ENCODE data around the gene PLCG2. TPM values are rescaled to one million over a fixed set of nuclear protein-coding genes. Genes with fewer than 3 reads are reported as not detected.

The PLCG2 gene
- total RNA-seq, 1 experiment from 2014 or later, result 6.0 TPM

DNA sequence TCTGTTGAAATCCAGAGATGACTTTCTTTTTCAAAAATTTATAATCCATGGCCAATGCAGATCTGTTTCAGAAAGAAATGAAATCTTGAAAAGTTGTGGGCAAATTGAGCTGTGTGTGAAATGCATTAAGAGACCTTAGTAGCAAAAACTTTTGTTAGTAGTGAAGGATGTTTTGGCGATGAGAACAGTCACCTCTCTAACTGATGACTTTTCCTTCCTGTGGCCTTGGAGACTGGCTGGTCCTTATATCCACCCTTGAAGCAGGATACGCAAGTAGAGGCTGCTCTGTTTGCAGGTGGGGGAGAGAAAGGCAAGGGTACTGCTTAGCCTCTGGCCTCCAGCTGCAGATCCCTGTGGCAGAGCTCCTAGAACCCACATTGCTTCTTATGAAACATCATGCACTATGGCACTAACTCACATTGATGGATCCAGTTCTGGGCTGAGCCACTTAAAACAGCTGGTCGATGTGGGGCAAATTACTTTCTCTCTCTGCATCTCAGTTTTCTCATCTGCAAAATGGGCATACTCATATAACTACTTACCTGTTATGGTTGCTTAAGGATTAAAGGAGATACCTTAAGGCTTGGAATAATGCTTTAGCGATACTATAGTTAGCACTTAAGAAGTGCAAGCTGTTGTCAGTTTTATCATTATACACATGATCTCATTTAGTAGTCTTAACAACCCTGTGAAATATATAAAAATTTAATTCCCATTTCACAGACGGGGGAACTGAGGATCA is 142.9 kb downstream of the PLCG2 start:
- Mint-ChIP-seq H3K4me3 (no peak overlapping the region), H3K27me3 (ENCODE audit: low read depth) (no peaks in the 10 kb centered on the region; the same call in 1 of the 2 replicates), H3K27ac (no peak overlapping the region; a peak in 1 of 7 replicates), H3K9me3 (no peaks in the 10 kb centered on the region), H3K36me3 (ENCODE audit: insufficient read depth in 1 of 3, low read depth in 3 of 3) (peaks cover 0 to 4% (median 0%) of the 10 kb centered on the region in 3 experiments; a peak in 2 of 7 replicates), H3K4me1 (peaks cover under 1% of the 10 kb centered on the region in 2 experiments; a peak in 2 of 4 replicates)
- Histone ChIP-seq H3K18ac (ENCODE audit: insufficient read length, low read depth, low read length) (no peak overlapping the region), H2BK5ac (ENCODE audit: insufficient read length, low read length) (no peak overlapping the region), H3K4me1 (ENCODE audit: insufficient read depth, low read length) (no peaks in the 10 kb centered on the region), H4K91ac (ENCODE audit: insufficient read length, low read depth, low read length) (no peak overlapping the region), H4K5ac (ENCODE audit: insufficient read length, low read depth, low read length) (no peak overlapping the region), H3K27me3 (ENCODE audit: insufficient read depth, low read length) (no peaks in the 10 kb centered on the region), H3K14ac (ENCODE audit: insufficient read depth, low read length) (no peak overlapping the region), H2BK12ac (ENCODE audit: insufficient read length, low read depth, low read length) (no peak overlapping the region), H3K9ac (ENCODE audit: extremely low read depth, insufficient read length, low read length) (no peak overlapping the region), H3K79me1 (ENCODE audit: insufficient read depth, low read depth, low read length, poor library complexity, severe bottlenecking) (no peaks in the 10 kb centered on the region), H2BK15ac (ENCODE audit: low read depth, low read length) (no peak overlapping the region), H3K79me2 (ENCODE audit: insufficient read depth, low read length) (no peaks in the 10 kb centered on the region), H3K4ac (ENCODE audit: low read depth, low read length) (no peak overlapping the region), H2AK5ac (ENCODE audit: insufficient read length, low read length) (no peak overlapping the region), H2BK120ac (ENCODE audit: low read depth, low read length, poor library complexity, severe bottlenecking) (no peak overlapping the region), H3T11ph (ENCODE audit: low read length) (no peak overlapping the region), H3K4me2 (ENCODE audit: insufficient read depth, insufficient read length, low read length) (no peak overlapping the region), H4K20me1 (ENCODE audit: control insufficient read depth, insufficient read depth, insufficient read length) (no peaks in the 10 kb centered on the region), H3K23ac (ENCODE audit: insufficient read length, low read depth, low read length) (no peak overlapping the region), H2BK20ac (ENCODE audit: low read depth, low read length, poor library complexity, severe bottlenecking) (no peak overlapping the region), H4K8ac (replicated peaks; ENCODE audit: insufficient read length, low read depth, low read length) (no peak overlapping the region), H2AFZ (ENCODE audit: low read length) (no peak overlapping the region), H3K9me3 (ENCODE audit: control insufficient read depth, low read depth, low read length) (no peaks in the 10 kb centered on the region), H3K27ac (ENCODE audit: insufficient read length, low read depth, low read length) (no peak overlapping the region), H3K23me2 (ENCODE audit: insufficient read length, low read depth, low read length, poor library complexity, severe bottlenecking) (no peaks in the 10 kb centered on the region), H3K56ac (ENCODE audit: insufficient read length, low read depth, low read length) (no peak overlapping the region)
- TF ChIP-seq, protein P1, sequence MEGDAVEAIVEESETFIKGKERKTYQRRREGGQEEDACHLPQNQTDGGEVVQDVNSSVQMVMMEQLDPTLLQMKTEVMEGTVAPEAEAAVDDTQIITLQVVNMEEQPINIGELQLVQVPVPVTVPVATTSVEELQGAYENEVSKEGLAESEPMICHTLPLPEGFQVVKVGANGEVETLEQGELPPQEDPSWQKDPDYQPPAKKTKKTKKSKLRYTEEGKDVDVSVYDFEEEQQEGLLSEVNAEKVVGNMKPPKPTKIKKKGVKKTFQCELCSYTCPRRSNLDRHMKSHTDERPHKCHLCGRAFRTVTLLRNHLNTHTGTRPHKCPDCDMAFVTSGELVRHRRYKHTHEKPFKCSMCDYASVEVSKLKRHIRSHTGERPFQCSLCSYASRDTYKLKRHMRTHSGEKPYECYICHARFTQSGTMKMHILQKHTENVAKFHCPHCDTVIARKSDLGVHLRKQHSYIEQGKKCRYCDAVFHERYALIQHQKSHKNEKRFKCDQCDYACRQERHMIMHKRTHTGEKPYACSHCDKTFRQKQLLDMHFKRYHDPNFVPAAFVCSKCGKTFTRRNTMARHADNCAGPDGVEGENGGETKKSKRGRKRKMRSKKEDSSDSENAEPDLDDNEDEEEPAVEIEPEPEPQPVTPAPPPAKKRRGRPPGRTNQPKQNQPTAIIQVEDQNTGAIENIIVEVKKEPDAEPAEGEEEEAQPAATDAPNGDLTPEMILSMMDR (conservative IDR thresholded peaks at IDR 0.05), result no peak
- no CpG with 5 or more reads among the region's 5 CpGs for WGBS (ENCODE audit: extremely low coverage, insufficient read length, low lambda C conversion rate)
- DNase-seq, result no peak
